OCI-LY7 (cell line): Measurements from ENCODE around the gene CS. TPM values are rescaled to one million over a fixed set of nuclear protein-coding genes. Genes with fewer than 3 reads are reported as not detected.

ENCODE experiments used
- BruUV-seq: library from RNA; stranded (reverse); fragments of 400-500 nt; replicated peaks from 2 replicates; lab custom pipeline; 2021; lab: Mats Ljungman, UMichigan
- CTCF ChIA-PET: fragments of 300-600 bp; sonication (Branson Sonifier 250); formaldehyde crosslinking; loops from one replicate; lab custom pipeline; 2022; ENCODE audit warnings: antibody characterized with exemption; ENCODE audit not compliant: unreplicated experiment; lab: Charles Lee
- POLR2A ChIA-PET: fragments of 300-600 bp; sonication (Branson Sonifier 250); formaldehyde crosslinking; loops from one replicate; lab custom pipeline; 2022; ENCODE audit warnings: antibody characterized with exemption; lab: Charles Lee
- DNase-seq: peaks from one replicate; pipeline ENCODE4 v3.0.0-alpha.2; 2015; ENCODE audit warnings: low spot score
- H2AFZ ChIP-seq: fragments of 200-600 bp; sonication (generic), shearing (Covaris generic); 2 replicates; pipeline ENCODE4 v1.6.1; 2014; ENCODE audit warnings: mild to moderate bottlenecking, antibody characterized with exemption, low read length, moderate library complexity
- H3K27ac ChIP-seq: fragments of 200-600 bp; sonication (generic); 2 replicates; pipeline ENCODE4 v1.5.1; 2014; ENCODE audit warnings: mixed run types, low read depth, mild to moderate bottlenecking, moderate library complexity, low read length, inconsistent platforms; ENCODE audit not compliant: poor library complexity, severe bottlenecking
- H3K36me3 ChIP-seq: fragments of 200-600 bp; sonication (generic); 2 replicates; pipeline ENCODE4 v1.6.1; 2014; ENCODE audit warnings: mild to moderate bottlenecking, antibody characterized with exemption, low read length, moderate library complexity, mixed read lengths; ENCODE audit not compliant: insufficient read depth
- H3K4me1 ChIP-seq: fragments of 200-600 bp; sonication (generic); 2 replicates; pipeline ENCODE4 v1.5.1; 2014; ENCODE audit warnings: mild to moderate bottlenecking, low read length; ENCODE audit not compliant: insufficient read depth, poor library complexity, severe bottlenecking
- H3K4me2 ChIP-seq: fragments of 200-600 bp; sonication (generic); 2 replicates; pipeline ENCODE4 v1.6.1; 2014; ENCODE audit warnings: mild to moderate bottlenecking, low read length
- H3K4me3 ChIP-seq: fragments of 200-600 bp; sonication (generic); 2 replicates; pipeline ENCODE4 v1.5.1; 2014; ENCODE audit warnings: mild to moderate bottlenecking, low read depth, low read length; ENCODE audit not compliant: poor library complexity, severe bottlenecking
- H3K79me2 ChIP-seq: fragments of 200-600 bp; sonication (generic); 2 replicates; pipeline ENCODE4 v1.6.1; 2016; ENCODE audit warnings: low read depth, mild to moderate bottlenecking, low read length, moderate library complexity, mixed read lengths; ENCODE audit not compliant: insufficient read depth
- H3K9me2 ChIP-seq: fragments of 200-600 bp; sonication (generic); 2 replicates; pipeline ENCODE4 v1.6.1; 2016; ENCODE audit warnings: mild to moderate bottlenecking, low read length, mixed read lengths; ENCODE audit not compliant: insufficient read depth
- H3K9me3 ChIP-seq: fragments of 200-600 bp; sonication (generic); 2 replicates; pipeline ENCODE4 v1.6.1; 2014; ENCODE audit warnings: mild to moderate bottlenecking, mixed run types, low read length, mixed read lengths
- H4K20me1 ChIP-seq: fragments of 200-600 bp; sonication (generic); 2 replicates; pipeline ENCODE4 v1.6.1; 2014; ENCODE audit warnings: mild to moderate bottlenecking, antibody characterized with exemption, low read length, moderate library complexity, mixed read lengths; ENCODE audit not compliant: insufficient read depth
- EZH2phosphoT487 ChIP-seq: fragments of 200-600 bp; sonication (generic); IDR thresholded peaks from 2 replicates; pipeline ENCODE4 v1.6.1; 2018; ENCODE audit warnings: low read depth, borderline replicate concordance, mild to moderate bottlenecking, mixed run types, antibody characterized with exemption, low read length, moderate library complexity, mixed read lengths
- intact Hi-C: fragments of 100-400 bp; cut with micrococcal nuclease; formaldehyde crosslinking; loops from one replicate; pipeline ENCODE4 v1.10.0; 2022; ENCODE audit not compliant: unreplicated experiment
- total RNA-seq, 2 experiments: library from RNA; depleted of rRNA in 1 of 2; stranded (reverse); fragments of >200 nt in 1 of 2; shearing (Covaris generic) in 1 of 2; gene quantifications; 2 replicates each; pipeline ENCODE4 v1.2.3, GENCODE V29; 2014 to 2022
- TF ChIP-seq, protein P1 (sequence below): fragments of 200-600 bp; sonication (generic); conservative IDR thresholded peaks from 2 replicates; pipeline ENCODE4 v1.5.1; 2014; ENCODE audit warnings: mild to moderate bottlenecking, antibody characterized with exemption, low read length, moderate library complexity, mixed read lengths

CS gene
- total RNA-seq, 2 experiments from 2014 or later = 154 to 262 TPM

DNA sequence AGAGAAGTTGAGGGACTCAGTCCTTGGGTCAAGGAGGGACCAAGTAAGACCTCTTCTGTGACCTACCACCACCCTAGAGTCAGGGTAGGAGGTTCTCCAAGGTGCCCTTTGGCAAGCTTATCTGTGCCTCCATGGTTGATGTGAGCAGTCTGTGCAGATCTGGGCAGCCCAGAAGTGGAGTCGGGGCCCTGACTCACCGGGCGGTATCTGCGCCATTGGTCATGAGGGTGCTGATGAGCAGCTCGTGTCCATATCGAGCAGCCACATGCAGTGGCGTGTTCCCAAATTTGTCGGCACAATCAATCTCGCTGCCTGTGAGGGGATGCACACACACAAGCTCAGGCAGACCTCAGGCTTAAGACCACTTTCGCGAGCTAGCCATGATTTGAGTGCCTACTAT is 47.0 kb downstream of the CS start:
- 0 out of 2 replicates have a peak, but pooled peaks cover 5% of the 10 kb centered on the region for H4K20me1 ChIP-seq
- H2AFZ ChIP-seq = no peak overlapping the region
- no peak for DNase-seq
- no peaks in the 10 kb centered on the region for H3K9me2 ChIP-seq
- no peak overlapping the region for H3K27ac ChIP-seq
- no peak overlapping the region for H3K4me2 ChIP-seq
- H3K79me2 ChIP-seq = peaks cover 17% of the 10 kb centered on the region; the same call in 1 of the 2 replicates
- POLR2A ChIA-PET = no interaction called here
- CTCF ChIA-PET = no interaction called here
- H3K4me3 ChIP-seq = no peak overlapping the region
- H3K36me3 ChIP-seq = peaks cover 77% of the 10 kb centered on the region
- peaks cover 11% of the 10 kb centered on the region for H3K4me1 ChIP-seq
- BruUV-seq = no TSS peak
- no peak for TF ChIP-seq EZH2phosphoT487
- TF ChIP-seq, protein P1, sequence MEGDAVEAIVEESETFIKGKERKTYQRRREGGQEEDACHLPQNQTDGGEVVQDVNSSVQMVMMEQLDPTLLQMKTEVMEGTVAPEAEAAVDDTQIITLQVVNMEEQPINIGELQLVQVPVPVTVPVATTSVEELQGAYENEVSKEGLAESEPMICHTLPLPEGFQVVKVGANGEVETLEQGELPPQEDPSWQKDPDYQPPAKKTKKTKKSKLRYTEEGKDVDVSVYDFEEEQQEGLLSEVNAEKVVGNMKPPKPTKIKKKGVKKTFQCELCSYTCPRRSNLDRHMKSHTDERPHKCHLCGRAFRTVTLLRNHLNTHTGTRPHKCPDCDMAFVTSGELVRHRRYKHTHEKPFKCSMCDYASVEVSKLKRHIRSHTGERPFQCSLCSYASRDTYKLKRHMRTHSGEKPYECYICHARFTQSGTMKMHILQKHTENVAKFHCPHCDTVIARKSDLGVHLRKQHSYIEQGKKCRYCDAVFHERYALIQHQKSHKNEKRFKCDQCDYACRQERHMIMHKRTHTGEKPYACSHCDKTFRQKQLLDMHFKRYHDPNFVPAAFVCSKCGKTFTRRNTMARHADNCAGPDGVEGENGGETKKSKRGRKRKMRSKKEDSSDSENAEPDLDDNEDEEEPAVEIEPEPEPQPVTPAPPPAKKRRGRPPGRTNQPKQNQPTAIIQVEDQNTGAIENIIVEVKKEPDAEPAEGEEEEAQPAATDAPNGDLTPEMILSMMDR = no peak
- intact Hi-C loops = no loop called here
- H3K9me3 ChIP-seq = no peaks in the 10 kb centered on the region

DNA sequence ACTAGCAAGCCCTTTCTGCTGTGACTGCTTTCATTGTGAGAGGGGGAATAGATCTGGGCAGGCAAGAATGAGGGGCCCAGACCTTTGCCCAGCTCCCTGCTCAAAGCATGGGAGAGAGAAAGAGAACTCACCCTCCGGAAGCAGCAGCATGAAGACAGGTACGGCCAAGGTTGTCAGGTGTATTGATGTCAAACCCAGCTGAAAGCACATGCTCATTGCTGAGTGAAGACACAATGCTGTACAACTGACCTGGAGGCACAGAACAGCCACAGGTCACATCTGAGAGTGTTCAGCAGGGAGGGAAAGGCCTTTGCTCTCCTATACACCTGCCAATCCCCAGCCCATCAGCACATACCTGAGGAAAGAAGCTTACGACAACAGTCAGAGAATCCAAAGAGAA is 47.5 kb downstream of the CS start:
- peaks cover 81% of the 10 kb centered on the region for H3K36me3 ChIP-seq
- no peak overlapping the region for H2AFZ ChIP-seq
- TF ChIP-seq, protein P1 = no peak
- TF ChIP-seq EZH2phosphoT487 = no peak

DNA sequence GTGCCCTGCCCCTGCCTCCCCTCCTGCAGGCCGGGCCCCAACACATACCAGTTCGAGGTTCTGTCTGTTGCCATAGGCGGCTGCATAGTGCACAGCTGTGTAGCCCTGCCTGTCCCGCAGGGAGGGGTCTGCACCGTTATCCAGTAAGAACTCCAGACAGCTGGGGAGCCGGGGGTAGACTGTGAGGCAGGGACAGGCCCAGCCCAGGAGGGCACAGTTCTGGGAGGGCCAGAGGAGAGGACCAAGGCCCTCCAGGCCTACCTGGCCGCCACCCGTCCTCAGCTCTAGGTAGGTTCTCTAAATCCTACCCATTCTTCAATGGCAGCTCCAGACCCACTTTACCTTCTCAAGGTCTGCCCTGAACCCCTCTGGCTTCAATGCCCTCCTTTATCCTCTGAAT is 51.4 kb downstream of the CS start:
- Histone ChIP-seq H3K27ac (no peak overlapping the region), H4K20me1 (no peaks in the 10 kb centered on the region), H3K4me3 (no peak overlapping the region), H3K79me2 (no peaks in the 10 kb centered on the region), H3K9me2 (no peaks in the 10 kb centered on the region), H3K4me1 (no peaks in the 10 kb centered on the region), H3K4me2 (no peak overlapping the region), H3K36me3 (peaks cover 79% of the 10 kb centered on the region), H3K9me3 (no peaks in the 10 kb centered on the region), H2AFZ (no peak overlapping the region)
- intact Hi-C loops = no loop called here
- DNase-seq = no peak
- TF ChIP-seq EZH2phosphoT487 = no peak
- TF ChIP-seq, protein P1 = no peak
- ChIA-PET POLR2A (interaction anchor here (0.6 kb wide), 1 partner anchor 43 kb away, joined by 4 read pairs; no protein-coding TSS in a partner anchor), CTCF (interaction anchor here (0.5 kb wide), 1 partner anchor 216 kb away, joined by 4 read pairs; no protein-coding TSS in a partner anchor)
- BruUV-seq = no TSS peak

More for the DNA sequence above, 47.5 kb downstream of the CS start:
- DNase-seq = no peak
- ChIA-PET CTCF (interaction anchor here (0.5 kb wide), 1 partner anchor 14 kb away, joined by 9 read pairs; no protein-coding TSS in a partner anchor), POLR2A (no interaction called here)
- Histone ChIP-seq H4K20me1 (0 out of 2 replicates have a peak, but pooled peaks cover 5% of the 10 kb centered on the region), H3K9me2 (no peaks in the 10 kb centered on the region), H3K79me2 (peaks cover 15% of the 10 kb centered on the region; the same call in 1 of the 2 replicates), H3K27ac (no peak overlapping the region), H3K4me2 (no peak overlapping the region), H3K4me1 (peaks cover 11% of the 10 kb centered on the region), H3K4me3 (no peak overlapping the region), H3K9me3 (no peaks in the 10 kb centered on the region)
- no TSS peak for BruUV-seq
- intact Hi-C loops = no loop called here
